Central memory CD8-positive, alpha-beta T cell (primary cell): ENCODE measurements around the gene NODAL.

Source experiments
- ATAC-seq: fragments of 150-1000 bp; cut with Tn5 transposase; replicated peaks from 2 replicates; pipeline ENCODE4 v1.10.0; 2022; ENCODE audit warnings: mild to moderate bottlenecking, moderate FRiP score, moderate number of reproducible peaks; ENCODE audit not compliant: poor library complexity, severe bottlenecking; ENCODE audit errors: extremely low read depth
- DNase-seq, 2 donors: peaks; one replicate each; pipeline ENCODE4 v3.0.0; 2021; ENCODE audit warnings: low spot score in 2 of 2
- H3K27ac Mint-ChIP-seq: one replicate; pipeline ENCODE4 v1.8.0; 2022; ENCODE audit warnings: low read depth, mild to moderate bottlenecking, moderate library complexity, mixed read lengths
- H3K27me3 Mint-ChIP-seq: one replicate; pipeline ENCODE4 v1.8.0; 2022; ENCODE audit warnings: mixed read lengths
- H3K36me3 Mint-ChIP-seq: one replicate; pipeline ENCODE4 v1.8.0; 2022; ENCODE audit warnings: mild to moderate bottlenecking, moderate library complexity, mixed read lengths; ENCODE audit not compliant: insufficient read depth
- H3K4me1 Mint-ChIP-seq: one replicate; pipeline ENCODE4 v1.8.0; 2022; ENCODE audit warnings: mixed read lengths
- H3K4me3 Mint-ChIP-seq: one replicate; pipeline ENCODE4 v1.8.0; 2022; ENCODE audit warnings: mild to moderate bottlenecking, moderate library complexity, mixed read lengths
- H3K9me3 Mint-ChIP-seq: one replicate; pipeline ENCODE4 v1.8.0; 2022; ENCODE audit warnings: mixed read lengths

The NODAL gene

GRCh38 chr10:70437721-70438120, 3.8 kb downstream of the NODAL start:
- no peak for ATAC-seq
- Mint-ChIP-seq H3K27ac (no peak overlapping the region), H3K4me3 (no peak overlapping the region), H3K36me3 (peaks cover 4% of the 10 kb centered on the region), H3K4me1 (peaks cover 26% of the 10 kb centered on the region), H3K9me3 (no peaks in the 10 kb centered on the region), H3K27me3 (peaks cover 36% of the 10 kb centered on the region)
- no peak for DNase-seq

GRCh38 chr10:70435241-70436085, 6.0 kb downstream of the NODAL start:
- H3K4me1 Mint-ChIP-seq = peaks cover 8% of the 10 kb centered on the region
- peaks cover 13% of the 10 kb centered on the region for H3K27me3 Mint-ChIP-seq
- ATAC-seq = no peak

GRCh38 chr10:70433581-70434280, 7.8 kb downstream of the NODAL start:
- DNase-seq (no peak), ATAC-seq (no peak)
- Mint-ChIP-seq H3K4me3 (no peak overlapping the region), H3K36me3 (peaks cover 5% of the 10 kb centered on the region), H3K27ac (no peak overlapping the region), H3K27me3 (no peaks in the 10 kb centered on the region), H3K9me3 (no peaks in the 10 kb centered on the region), H3K4me1 (peaks cover 7% of the 10 kb centered on the region)

More at GRCh38 chr10:70435241-70436085, 6.0 kb downstream of the NODAL start:
- DNase-seq = no peak
- Mint-ChIP-seq H3K4me3 (no peak overlapping the region), H3K9me3 (no peaks in the 10 kb centered on the region), H3K27ac (no peak overlapping the region), H3K36me3 (peaks cover 3% of the 10 kb centered on the region)

GRCh38 chr10:70432561-70433263, 8.8 kb downstream of the NODAL start:
- H3K27ac Mint-ChIP-seq = peak overlapping the region; percentile 2

GRCh38 chr10:70432101-70432500, 9.4 kb downstream of the NODAL start:
- no peak overlapping the region for H3K27ac Mint-ChIP-seq
- no peak for DNase-seq
- H3K27me3 Mint-ChIP-seq = no peaks in the 10 kb centered on the region

More at GRCh38 chr10:70432561-70433263, 8.8 kb downstream of the NODAL start:
- Mint-ChIP-seq H3K36me3 (peaks cover 9% of the 10 kb centered on the region), H3K4me3 (peak overlapping the region; percentile 33), H3K27me3 (no peaks in the 10 kb centered on the region), H3K4me1 (peaks cover 7% of the 10 kb centered on the region), H3K9me3 (no peaks in the 10 kb centered on the region)
- no peak for ATAC-seq
- DNase-seq = no peak

GRCh38 chr10:70430493-70431445, 10.7 kb downstream of the NODAL start:
- Mint-ChIP-seq H3K9me3 (no peaks in the 10 kb centered on the region), H3K27me3 (no peaks in the 10 kb centered on the region), H3K4me3 (no peak overlapping the region), H3K27ac (no peak overlapping the region), H3K4me1 (peaks cover 7% of the 10 kb centered on the region), H3K36me3 (peaks cover 17% of the 10 kb centered on the region)
- DNase-seq (no peak), ATAC-seq (no peak)

More at GRCh38 chr10:70432101-70432500, 9.4 kb downstream of the NODAL start:
- ATAC-seq = no peak
- H3K36me3 Mint-ChIP-seq = peaks cover 11% of the 10 kb centered on the region
- peaks cover 7% of the 10 kb centered on the region for H3K4me1 Mint-ChIP-seq
- H3K9me3 Mint-ChIP-seq = no peaks in the 10 kb centered on the region
- H3K4me3 Mint-ChIP-seq = no peak overlapping the region

GRCh38 chr10:70426823-70427222, 14.7 kb downstream of the NODAL start:
- DNase-seq (no peak), ATAC-seq (no peak)
- H3K4me1 Mint-ChIP-seq = peaks cover 9% of the 10 kb centered on the region
- H3K9me3 Mint-ChIP-seq = no peaks in the 10 kb centered on the region
- no peak overlapping the region for H3K4me3 Mint-ChIP-seq
- peaks cover 45% of the 10 kb centered on the region for H3K36me3 Mint-ChIP-seq
- H3K27me3 Mint-ChIP-seq = no peaks in the 10 kb centered on the region
- no peak overlapping the region for H3K27ac Mint-ChIP-seq

GRCh38 chr10:70425096-70425495, 16.4 kb downstream of the NODAL start:
- ATAC-seq = no peak
- peaks cover 63% of the 10 kb centered on the region for H3K36me3 Mint-ChIP-seq
- H3K27ac Mint-ChIP-seq = no peak overlapping the region
- peaks cover 9% of the 10 kb centered on the region for H3K4me1 Mint-ChIP-seq
- no peak for DNase-seq
- H3K9me3 Mint-ChIP-seq = no peaks in the 10 kb centered on the region
- no peaks in the 10 kb centered on the region for H3K27me3 Mint-ChIP-seq
- no peak overlapping the region for H3K4me3 Mint-ChIP-seq

- DNase-seq (no peak), ATAC-seq (no peak)
- Mint-ChIP-seq H3K36me3 (peaks cover 67% of the 10 kb centered on the region), H3K4me1 (peaks cover 9% of the 10 kb centered on the region), H3K4me3 (no peak overlapping the region), H3K27me3 (no peaks in the 10 kb centered on the region), H3K27ac (no peak overlapping the region), H3K9me3 (no peaks in the 10 kb centered on the region)
Observed at GRCh38 chr10:70424320-70424719, 17.2 kb downstream of the NODAL start.

- Mint-ChIP-seq H3K27ac (no peak overlapping the region), H3K27me3 (no peaks in the 10 kb centered on the region), H3K36me3 (peaks cover 43% of the 10 kb centered on the region), H3K9me3 (no peaks in the 10 kb centered on the region), H3K4me1 (peaks cover 27% of the 10 kb centered on the region), H3K4me3 (no peak overlapping the region)
- DNase-seq = no peak
- no peak for ATAC-seq
Observed at GRCh38 chr10:70418713-70419112, 22.8 kb downstream of the NODAL start.

GRCh38 chr10:70418229-70418628, 23.3 kb downstream of the NODAL start:
- no peaks in the 10 kb centered on the region for H3K27me3 Mint-ChIP-seq
- H3K27ac Mint-ChIP-seq = no peak overlapping the region
- H3K4me3 Mint-ChIP-seq = no peak overlapping the region
- ATAC-seq (no peak), DNase-seq (no peak)
- peaks cover 38% of the 10 kb centered on the region for H3K36me3 Mint-ChIP-seq
- H3K9me3 Mint-ChIP-seq = no peaks in the 10 kb centered on the region
- H3K4me1 Mint-ChIP-seq = peaks cover 29% of the 10 kb centered on the region

GRCh38 chr10:70417568-70417967, 23.9 kb downstream of the NODAL start:
- no peak for DNase-seq
- Mint-ChIP-seq H3K4me1 (peaks cover 29% of the 10 kb centered on the region), H3K4me3 (no peak overlapping the region), H3K27me3 (no peaks in the 10 kb centered on the region), H3K27ac (no peak overlapping the region), H3K9me3 (no peaks in the 10 kb centered on the region), H3K36me3 (peaks cover 31% of the 10 kb centered on the region)
- no peak for ATAC-seq
